HCT116 (cell line): ENCODE results near the gene MAP2K6. TPM values are rescaled to one million over a fixed set of nuclear protein-coding genes. Genes with fewer than 3 reads are reported as not detected.

ENCODE experiments used
- ATAC-seq: fragments of 200-7000 bp; cut with Tn5 transposase; 2 replicates; pipeline ENCODE4 v1.9.1; 2020; ENCODE audit warnings: mild to moderate bottlenecking, moderate library complexity
- BruUV-seq: library from RNA; stranded (reverse); fragments of 400-500 nt; replicated peaks from 2 replicates; lab custom pipeline; 2021; lab: Mats Ljungman, UMichigan
- CTCF ChIA-PET: fragments of 300-600 bp; sonication (Branson Sonifier 250); formaldehyde crosslinking; loops from one replicate; lab custom pipeline; 2021; ENCODE audit warnings: antibody characterized with exemption; lab: Charles Lee
- POLR2A ChIA-PET: fragments of 300-600, 350-600 bp; sonication (Branson Sonifier 250); formaldehyde crosslinking; loops from one replicate; lab custom pipeline; 2021; ENCODE audit warnings: antibody characterized with exemption; lab: Charles Lee
- RAD21 ChIA-PET, 2 experiments: fragments of 300-600 bp; sonication (Branson Sonifier 250); formaldehyde crosslinking; loops; one replicate each; lab custom pipeline; 2023; ENCODE audit warnings: low total read pairs in 2 of 2; ENCODE audit not compliant: uncharacterized antibody in 2 of 2, unreplicated experiment in 2 of 2, low non-redundant PET in 1 of 2; lab: Charles Lee
- DNase-seq: peaks from one replicate; pipeline ENCODE4 v3.0.0-alpha.2; 2010; ENCODE audit warnings: low read depth, low spot score
- H2AFZ ChIP-seq: fragments of 200-600 bp; shearing (Covaris generic), sonication (generic); 2 replicates; pipeline ENCODE4 v1.6.1; 2017; ENCODE audit warnings: low read depth, mixed run types, mixed read lengths, antibody characterized with exemption, low read length; ENCODE audit not compliant: poor library complexity, severe bottlenecking
- H3K27ac ChIP-seq: 2 replicates; pipeline ENCODE4 v1.5.1; 2012; ENCODE audit warnings: low read depth, low read length
- H3K27me3 ChIP-seq: fragments of 200-600 bp; sonication (generic); 2 replicates; pipeline ENCODE4 v1.6.1; 2016; ENCODE audit warnings: mixed run types, low read length, mixed read lengths; ENCODE audit not compliant: insufficient read depth
- H3K36me3 ChIP-seq, 2 experiments: fragments of 200-500 bp in 1 of 2; fragments of 200-600 bp in 1 of 2; sonication (Bioruptor generic) in 1 of 2; sonication (generic) in 1 of 2; 2 replicates each; pipeline versions ENCODE4 v1.5.1 to v1.6.1; 2014 to 2016; ENCODE audit warnings: low read length in 2 of 2, inconsistent platforms in 1 of 2, mixed read lengths in 1 of 2, mixed run types in 1 of 2; ENCODE audit not compliant: insufficient read depth in 2 of 2, control insufficient read depth in 1 of 2
- H3K4me1 ChIP-seq, 2 experiments: fragments of 200-600 bp in 1 of 2; sonication (generic) in 1 of 2; 2 replicates each; pipeline versions ENCODE4 v1.5.1 to v1.6.1; 2012 to 2017; ENCODE audit warnings: low read length in 2 of 2, inconsistent platforms in 1 of 2, mild to moderate bottlenecking in 1 of 2, mixed read lengths in 1 of 2, mixed run types in 1 of 2, moderate library complexity in 1 of 2; ENCODE audit not compliant: insufficient read depth in 2 of 2, control insufficient read depth in 1 of 2
- H3K4me2 ChIP-seq: fragments of 200-600 bp; sonication (generic); 2 replicates; pipeline ENCODE4 v1.6.1; 2017; ENCODE audit warnings: mixed run types, low read length, mixed read lengths
- H3K4me3 ChIP-seq, 2 experiments: fragments of 200-600 bp in 1 of 2; sonication (generic) in 1 of 2; replicated peaks in 1 of 2; 2 replicates each; pipeline ENCODE4 v1.5.1; 2011 to 2016; ENCODE audit warnings: low read length in 2 of 2, control low read depth in 1 of 2, low read depth in 1 of 2, mild to moderate bottlenecking in 1 of 2, mixed read lengths in 1 of 2, mixed run types in 1 of 2
- H3K79me2 ChIP-seq: fragments of 200-600 bp; sonication (generic); 2 replicates; pipeline ENCODE4 v1.6.1; 2017; ENCODE audit warnings: mild to moderate bottlenecking, mixed run types, low read length, moderate library complexity, mixed read lengths; ENCODE audit not compliant: insufficient read depth
- H3K9ac ChIP-seq: fragments of 200-600 bp; sonication (generic); 2 replicates; pipeline ENCODE4 v1.6.1; 2016; ENCODE audit warnings: low read length, mixed read lengths
- H3K9me2 ChIP-seq: fragments of 200-600 bp; sonication (generic), shearing (Covaris generic); 2 replicates; pipeline ENCODE4 v1.6.1; 2017; ENCODE audit warnings: mixed run types, mild to moderate bottlenecking, moderate library complexity; ENCODE audit not compliant: insufficient read depth
- H3K9me3 ChIP-seq, 2 experiments: fragments of 200-500 bp in 1 of 2; fragments of 200-600 bp in 1 of 2; sonication (Bioruptor generic) in 1 of 2; sonication (generic) in 1 of 2; 2 replicates each; pipeline ENCODE4 v1.6.1; 2014 to 2017; ENCODE audit warnings: low read length in 2 of 2, mixed read lengths in 2 of 2, inconsistent platforms in 1 of 2, low read depth in 1 of 2, mild to moderate bottlenecking in 1 of 2, mixed run types in 1 of 2, moderate library complexity in 1 of 2; ENCODE audit not compliant: control insufficient read depth in 1 of 2, insufficient read depth in 1 of 2
- H4K20me1 ChIP-seq: fragments of 200-600 bp; sonication (generic), shearing (Covaris generic); 2 replicates; pipeline ENCODE4 v1.6.1; 2017; ENCODE audit warnings: mixed run types, mild to moderate bottlenecking, moderate library complexity; ENCODE audit not compliant: insufficient read depth
- CBX3 ChIP-seq: IDR thresholded peaks from 2 replicates; pipeline ENCODE4 v1.6.1; 2012; ENCODE audit warnings: low read depth
- CEBPB ChIP-seq: IDR thresholded peaks from 2 replicates; pipeline ENCODE4 v1.6.1; 2012; ENCODE audit warnings: low read depth
- EGR1 ChIP-seq: IDR thresholded peaks from 2 replicates; pipeline ENCODE4 v1.6.1; 2012; ENCODE audit warnings: low read depth
- ELF1 ChIP-seq: IDR thresholded peaks from 2 replicates; pipeline ENCODE4 v1.6.1; 2012; ENCODE audit warnings: low read depth, borderline replicate concordance
- EZH2phosphoT487 ChIP-seq: fragments of 200-600 bp; IDR thresholded peaks from 2 replicates; pipeline ENCODE4 v1.6.1; 2018; ENCODE audit warnings: antibody characterized with exemption, borderline replicate concordance
- POLR2A ChIP-seq: IDR thresholded peaks from 2 replicates; pipeline ENCODE4 v1.7.0; 2011; ENCODE audit warnings: borderline replicate concordance; ENCODE audit not compliant: insufficient read depth, insufficient read length; ENCODE audit errors: extremely low read depth
- POLR2AphosphoS5 ChIP-seq: IDR thresholded peaks from 2 replicates; pipeline ENCODE4 v1.6.1; 2011; ENCODE audit warnings: mild to moderate bottlenecking, low read depth, low read length, moderate library complexity
- SIN3A ChIP-seq: IDR thresholded peaks from 2 replicates; pipeline ENCODE4 v1.6.1; 2012; ENCODE audit warnings: low read depth
- SP1 ChIP-seq: IDR thresholded peaks from 2 replicates; pipeline ENCODE4 v1.6.1; 2012; ENCODE audit warnings: low read depth
- SRF ChIP-seq: IDR thresholded peaks from 2 replicates; pipeline ENCODE4 v1.6.1; 2012; ENCODE audit warnings: low read depth
- TCF7L2 ChIP-seq: IDR thresholded peaks from 2 replicates; pipeline ENCODE4 v1.7.0; 2011; ENCODE audit warnings: borderline replicate concordance, inconsistent platforms; ENCODE audit not compliant: insufficient read depth, insufficient read length; ENCODE audit errors: extremely low read depth
- ZFX ChIP-seq: fragments of 450-650 bp; IDR thresholded peaks from 2 replicates; pipeline ENCODE4 v1.6.1; 2017
- ZNF274 ChIP-seq: fragments of 200-500 bp; sonication (Bioruptor generic); IDR thresholded peaks from 2 replicates; pipeline ENCODE4 v1.6.1; 2014; ENCODE audit warnings: mild to moderate bottlenecking, low read depth, low read length, inconsistent platforms
- intact Hi-C: fragments of 100-400 bp; cut with micrococcal nuclease; formaldehyde crosslinking; loops from 2 replicates; pipeline ENCODE4 v1.10.0; 2022
- total RNA-seq: library from RNA; stranded (reverse); gene quantifications from one replicate; pipeline ENCODE4 v1.2.1, GENCODE V29; 2021; ENCODE audit not compliant: unreplicated experiment
- TF ChIP-seq, protein P1 (sequence below): IDR thresholded peaks from 2 replicates; pipeline ENCODE4 v1.6.1; 2012
- TF ChIP-seq, protein P2 (sequence below), 3 experiments: fragments of 200-600 bp in 1 of 3; sonication (generic) in 1 of 3; IDR thresholded peaks in 2 of 3; conservative IDR thresholded peaks in 1 of 3; 2 replicates each; pipeline ENCODE4 v1.5.1; 2012 to 2017; ENCODE audit warnings: low read depth in 2 of 3, low read length in 2 of 3, antibody characterized with exemption in 1 of 3, borderline replicate concordance in 1 of 3, control low read depth in 1 of 3, mild to moderate bottlenecking in 1 of 3, mixed read lengths in 1 of 3, mixed run types in 1 of 3, moderate library complexity in 1 of 3; ENCODE audit not compliant: insufficient read depth in 1 of 3
- TF ChIP-seq, protein P3 (sequence below): IDR thresholded peaks from 2 replicates; pipeline ENCODE4 v1.6.1; 2012; ENCODE audit warnings: low read depth
- TF ChIP-seq, protein P4 (sequence below): IDR thresholded peaks from 2 replicates; pipeline ENCODE4 v1.6.1; 2011; ENCODE audit warnings: mild to moderate bottlenecking, low read length, moderate library complexity; ENCODE audit not compliant: insufficient replicate concordance; ENCODE audit errors: extremely low read depth

MAP2K6 gene
- total RNA-seq, 1 experiment from 2014 or later: 0.22 TPM

DNA sequence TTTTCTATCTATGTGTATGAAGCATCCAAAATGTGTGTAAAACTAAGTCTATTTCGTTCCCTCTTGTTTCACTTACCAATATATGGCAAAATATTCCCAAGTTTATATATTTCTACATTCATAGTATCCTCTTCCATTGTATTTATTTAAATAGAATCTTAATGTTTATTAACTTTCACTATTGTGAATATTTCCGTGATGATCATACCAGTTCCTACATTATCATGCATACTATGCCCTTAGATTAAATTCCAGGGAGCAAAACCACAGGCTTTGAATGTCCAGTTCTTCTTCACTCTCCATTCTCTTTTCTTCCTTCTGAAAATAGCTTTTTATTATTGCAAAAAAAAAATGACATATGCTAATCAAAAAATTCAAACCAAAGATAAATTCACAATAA is 4.0 kb downstream of the MAP2K6 start:
- Histone ChIP-seq H4K20me1 (no peaks in the 10 kb centered on the region), H3K9me3 (no peaks in the 10 kb centered on the region), H3K9ac (no peak overlapping the region), H2AFZ (no peak overlapping the region), H3K4me1 (no peaks in the 10 kb centered on the region), H3K9me2 (no peaks in the 10 kb centered on the region), H3K4me2 (no peak overlapping the region), H3K27ac (no peak overlapping the region), H3K4me3 (no peak overlapping the region), H3K27me3 (no peaks in the 10 kb centered on the region), H3K36me3 (no peaks in the 10 kb centered on the region), H3K79me2 (no peaks in the 10 kb centered on the region)
- ChIA-PET CTCF (no interaction called here), RAD21 (no interaction called here), POLR2A (no interaction called here)
- DNase-seq (no peak), ATAC-seq (no peak)
- no TSS peak for BruUV-seq
- TF ChIP-seq POLR2A (no peak), ZNF274 (no peak), ZFX (no peak), TCF7L2 (no peak), ELF1 (no peak), EZH2phosphoT487 (no peak), SRF (no peak), EGR1 (no peak), SP1 (no peak), CBX3 (no peak), SIN3A (no peak), POLR2AphosphoS5 (no peak), CEBPB (no peak)
- TF ChIP-seq, protein P1, sequence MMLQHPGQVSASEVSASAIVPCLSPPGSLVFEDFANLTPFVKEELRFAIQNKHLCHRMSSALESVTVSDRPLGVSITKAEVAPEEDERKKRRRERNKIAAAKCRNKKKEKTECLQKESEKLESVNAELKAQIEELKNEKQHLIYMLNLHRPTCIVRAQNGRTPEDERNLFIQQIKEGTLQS: no peak
- TF ChIP-seq, protein P2, sequence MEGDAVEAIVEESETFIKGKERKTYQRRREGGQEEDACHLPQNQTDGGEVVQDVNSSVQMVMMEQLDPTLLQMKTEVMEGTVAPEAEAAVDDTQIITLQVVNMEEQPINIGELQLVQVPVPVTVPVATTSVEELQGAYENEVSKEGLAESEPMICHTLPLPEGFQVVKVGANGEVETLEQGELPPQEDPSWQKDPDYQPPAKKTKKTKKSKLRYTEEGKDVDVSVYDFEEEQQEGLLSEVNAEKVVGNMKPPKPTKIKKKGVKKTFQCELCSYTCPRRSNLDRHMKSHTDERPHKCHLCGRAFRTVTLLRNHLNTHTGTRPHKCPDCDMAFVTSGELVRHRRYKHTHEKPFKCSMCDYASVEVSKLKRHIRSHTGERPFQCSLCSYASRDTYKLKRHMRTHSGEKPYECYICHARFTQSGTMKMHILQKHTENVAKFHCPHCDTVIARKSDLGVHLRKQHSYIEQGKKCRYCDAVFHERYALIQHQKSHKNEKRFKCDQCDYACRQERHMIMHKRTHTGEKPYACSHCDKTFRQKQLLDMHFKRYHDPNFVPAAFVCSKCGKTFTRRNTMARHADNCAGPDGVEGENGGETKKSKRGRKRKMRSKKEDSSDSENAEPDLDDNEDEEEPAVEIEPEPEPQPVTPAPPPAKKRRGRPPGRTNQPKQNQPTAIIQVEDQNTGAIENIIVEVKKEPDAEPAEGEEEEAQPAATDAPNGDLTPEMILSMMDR (IDR thresholded peaks at IDR 0.05 in 2 of 3, conservative IDR thresholded peaks at IDR 0.05 in 1 of 3; ENCODE audit: borderline replicate concordance in 1 of 3, insufficient read depth in 1 of 3, low read depth in 2 of 3, low read length in 2 of 3): no peak
- TF ChIP-seq, protein P3, sequence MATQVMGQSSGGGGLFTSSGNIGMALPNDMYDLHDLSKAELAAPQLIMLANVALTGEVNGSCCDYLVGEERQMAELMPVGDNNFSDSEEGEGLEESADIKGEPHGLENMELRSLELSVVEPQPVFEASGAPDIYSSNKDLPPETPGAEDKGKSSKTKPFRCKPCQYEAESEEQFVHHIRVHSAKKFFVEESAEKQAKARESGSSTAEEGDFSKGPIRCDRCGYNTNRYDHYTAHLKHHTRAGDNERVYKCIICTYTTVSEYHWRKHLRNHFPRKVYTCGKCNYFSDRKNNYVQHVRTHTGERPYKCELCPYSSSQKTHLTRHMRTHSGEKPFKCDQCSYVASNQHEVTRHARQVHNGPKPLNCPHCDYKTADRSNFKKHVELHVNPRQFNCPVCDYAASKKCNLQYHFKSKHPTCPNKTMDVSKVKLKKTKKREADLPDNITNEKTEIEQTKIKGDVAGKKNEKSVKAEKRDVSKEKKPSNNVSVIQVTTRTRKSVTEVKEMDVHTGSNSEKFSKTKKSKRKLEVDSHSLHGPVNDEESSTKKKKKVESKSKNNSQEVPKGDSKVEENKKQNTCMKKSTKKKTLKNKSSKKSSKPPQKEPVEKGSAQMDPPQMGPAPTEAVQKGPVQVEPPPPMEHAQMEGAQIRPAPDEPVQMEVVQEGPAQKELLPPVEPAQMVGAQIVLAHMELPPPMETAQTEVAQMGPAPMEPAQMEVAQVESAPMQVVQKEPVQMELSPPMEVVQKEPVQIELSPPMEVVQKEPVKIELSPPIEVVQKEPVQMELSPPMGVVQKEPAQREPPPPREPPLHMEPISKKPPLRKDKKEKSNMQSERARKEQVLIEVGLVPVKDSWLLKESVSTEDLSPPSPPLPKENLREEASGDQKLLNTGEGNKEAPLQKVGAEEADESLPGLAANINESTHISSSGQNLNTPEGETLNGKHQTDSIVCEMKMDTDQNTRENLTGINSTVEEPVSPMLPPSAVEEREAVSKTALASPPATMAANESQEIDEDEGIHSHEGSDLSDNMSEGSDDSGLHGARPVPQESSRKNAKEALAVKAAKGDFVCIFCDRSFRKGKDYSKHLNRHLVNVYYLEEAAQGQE: no peak
- TF ChIP-seq, protein P4, sequence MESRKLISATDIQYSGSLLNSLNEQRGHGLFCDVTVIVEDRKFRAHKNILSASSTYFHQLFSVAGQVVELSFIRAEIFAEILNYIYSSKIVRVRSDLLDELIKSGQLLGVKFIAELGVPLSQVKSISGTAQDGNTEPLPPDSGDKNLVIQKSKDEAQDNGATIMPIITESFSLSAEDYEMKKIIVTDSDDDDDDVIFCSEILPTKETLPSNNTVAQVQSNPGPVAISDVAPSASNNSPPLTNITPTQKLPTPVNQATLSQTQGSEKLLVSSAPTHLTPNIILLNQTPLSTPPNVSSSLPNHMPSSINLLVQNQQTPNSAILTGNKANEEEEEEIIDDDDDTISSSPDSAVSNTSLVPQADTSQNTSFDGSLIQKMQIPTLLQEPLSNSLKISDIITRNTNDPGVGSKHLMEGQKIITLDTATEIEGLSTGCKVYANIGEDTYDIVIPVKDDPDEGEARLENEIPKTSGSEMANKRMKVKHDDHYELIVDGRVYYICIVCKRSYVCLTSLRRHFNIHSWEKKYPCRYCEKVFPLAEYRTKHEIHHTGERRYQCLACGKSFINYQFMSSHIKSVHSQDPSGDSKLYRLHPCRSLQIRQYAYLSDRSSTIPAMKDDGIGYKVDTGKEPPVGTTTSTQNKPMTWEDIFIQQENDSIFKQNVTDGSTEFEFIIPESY: no peak
- intact Hi-C loops: no loop called here
